HG03025 (cell line): ENCODE data around the gene PIM1.
"Not testable (repeated sequence)": the region's sequence is repeated elsewhere in the genome, so short reads cannot be mapped to it uniquely, and the experiment has no call there.

ENCODE experiments used
- ATAC-seq: cut with Tn5 transposase; IDR thresholded peaks from one replicate; pipeline ENCODE4 v1.9.1; 2021; ENCODE audit warnings: mild to moderate bottlenecking, moderate library complexity; ENCODE audit not compliant: unreplicated experiment, low FRiP score

Gene PIM1

GRCh38 chr6:37185949-37186720 lies 16.2 kb downstream of the PIM1 start:
- not testable (repeated sequence) for ATAC-seq

GRCh38 chr6:37187321-37188022 lies 17.5 kb downstream of the PIM1 start:
- no peak for ATAC-seq

GRCh38 chr6:37188962-37189510 lies 19.1 kb downstream of the PIM1 start:
- ATAC-seq = no peak

- no peak for ATAC-seq
Observed at GRCh38 chr6:37190159-37190535, 20.2 kb downstream of the PIM1 start.

GRCh38 chr6:37192666-37193065 lies 22.7 kb downstream of the PIM1 start:
- no peak for ATAC-seq

GRCh38 chr6:37194886-37195285 lies 24.9 kb downstream of the PIM1 start:
- not testable (repeated sequence) for ATAC-seq

- ATAC-seq = not testable (repeated sequence)
Observed at GRCh38 chr6:37196451-37196850, 26.5 kb downstream of the PIM1 start.

- ATAC-seq = no peak
Observed at GRCh38 chr6:37200085-37200484, 30.1 kb downstream of the PIM1 start.

GRCh38 chr6:37201726-37202125 lies 31.8 kb downstream of the PIM1 start:
- no peak for ATAC-seq

- ATAC-seq = no peak
Observed at GRCh38 chr6:37202788-37203491, 33.0 kb downstream of the PIM1 start.

GRCh38 chr6:37204014-37204751 lies 34.2 kb downstream of the PIM1 start:
- no peak for ATAC-seq

- no peak for ATAC-seq
Observed at GRCh38 chr6:37205175-37205996, 35.4 kb downstream of the PIM1 start.

- no peak for ATAC-seq
Observed at GRCh38 chr6:37205997-37206340, 36.0 kb downstream of the PIM1 start.

- no peak for ATAC-seq
Observed at GRCh38 chr6:37206622-37207021, 36.7 kb downstream of the PIM1 start.

- ATAC-seq = no peak
Observed at GRCh38 chr6:37207903-37208456, 38.0 kb downstream of the PIM1 start.

- no peak for ATAC-seq
Observed at GRCh38 chr6:37208793-37209192, 38.8 kb downstream of the PIM1 start.

GRCh38 chr6:37209461-37210205 lies 39.7 kb downstream of the PIM1 start:
- no peak for ATAC-seq

GRCh38 chr6:37210313-37210968 lies 40.5 kb downstream of the PIM1 start:
- ATAC-seq = no peak
